Posterior cingulate gyrus (tissue), 11 donors: ENCODE results near the gene OR51L1.
"Not testable (repeated sequence)": the region's sequence is repeated elsewhere in the genome, so short reads cannot be mapped to it uniquely, and the experiment has no call there.

Source experiments
- DNase-seq, 10 donors: peaks; one replicate each; pipeline versions ENCODE4 v3.0.0 to v3.0.0-alpha.2; 2020 to 2021; ENCODE audit warnings: mixed read lengths in 3 of 10
- intact Hi-C: fragments of 100-400 bp; cut with DNase I; formaldehyde crosslinking; loops from one replicate; pipeline ENCODE4 v1.15.1; 2023

The OR51L1 gene, protein sequence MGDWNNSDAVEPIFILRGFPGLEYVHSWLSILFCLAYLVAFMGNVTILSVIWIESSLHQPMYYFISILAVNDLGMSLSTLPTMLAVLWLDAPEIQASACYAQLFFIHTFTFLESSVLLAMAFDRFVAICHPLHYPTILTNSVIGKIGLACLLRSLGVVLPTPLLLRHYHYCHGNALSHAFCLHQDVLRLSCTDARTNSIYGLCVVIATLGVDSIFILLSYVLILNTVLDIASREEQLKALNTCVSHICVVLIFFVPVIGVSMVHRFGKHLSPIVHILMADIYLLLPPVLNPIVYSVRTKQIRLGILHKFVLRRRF

DNA sequence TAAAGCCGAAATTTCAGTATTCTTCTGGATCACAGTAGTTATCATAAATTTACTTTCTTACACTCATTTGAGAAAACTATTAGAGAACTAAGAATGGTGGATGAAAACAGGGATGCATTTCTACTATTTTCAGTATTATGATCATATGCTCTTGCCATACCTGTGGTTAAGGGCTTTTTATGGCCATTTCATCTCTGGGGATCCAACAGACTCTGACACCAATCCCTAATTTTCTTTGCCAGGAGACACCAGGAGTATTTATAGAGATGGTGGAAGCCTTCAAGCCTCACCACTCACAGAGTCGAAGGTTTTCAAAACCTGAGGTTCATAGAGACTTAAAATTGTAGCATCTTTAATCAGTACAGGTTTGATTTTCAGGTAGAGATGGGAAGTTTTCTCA lies at the start of gene OR51L1:
TSS of gene OR51L1 (plus strand) at position 301 of the 400 bp plus-strand sequence. CDS start 4,132 bp downstream, outside the sequence.
- no peak for DNase-seq
- intact Hi-C loops = no loop called here

- no peak for DNase-seq
- intact Hi-C loops = no loop called here
Measured at GRCh38 chr11:4947505-4947904, 47.1 kb upstream of the OR51L1 start, which contains the start of gene OR51A4. OR51A4 (minus strand) TSS chr11:4947605; CDS start chr11:4947100, 505 bp downstream.

GRCh38 chr11:4955613-4956012 lies 39.0 kb upstream of the OR51L1 start, which contains the start of gene OR51A2:
OR51A2 (minus strand) TSS chr11:4955713; CDS start chr11:4955713, 0 bp downstream.
- DNase-seq, intact Hi-C loops: not testable (repeated sequence)

DNA sequence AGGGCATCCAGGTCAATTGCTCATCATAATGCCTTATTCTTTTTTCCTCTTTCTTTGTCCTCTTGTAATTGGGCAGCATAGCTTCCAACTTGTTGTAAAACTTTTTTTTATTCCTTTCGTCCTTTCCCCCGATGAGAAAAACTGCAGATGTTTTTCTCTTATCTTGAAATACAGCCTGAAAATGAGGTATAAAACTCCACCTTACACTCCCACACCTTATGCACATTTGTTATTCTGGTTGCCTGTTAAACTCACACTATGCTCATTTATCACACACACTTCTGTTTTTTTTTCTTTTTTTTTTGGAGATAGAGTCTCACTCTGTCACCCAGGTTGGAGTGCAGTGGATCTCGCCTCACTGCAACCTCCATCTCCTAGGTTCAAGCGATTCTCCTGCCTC lies 37.3 kb upstream of the OR51L1 start:
- no peak for DNase-seq
- intact Hi-C loops = no loop called here

DNA sequence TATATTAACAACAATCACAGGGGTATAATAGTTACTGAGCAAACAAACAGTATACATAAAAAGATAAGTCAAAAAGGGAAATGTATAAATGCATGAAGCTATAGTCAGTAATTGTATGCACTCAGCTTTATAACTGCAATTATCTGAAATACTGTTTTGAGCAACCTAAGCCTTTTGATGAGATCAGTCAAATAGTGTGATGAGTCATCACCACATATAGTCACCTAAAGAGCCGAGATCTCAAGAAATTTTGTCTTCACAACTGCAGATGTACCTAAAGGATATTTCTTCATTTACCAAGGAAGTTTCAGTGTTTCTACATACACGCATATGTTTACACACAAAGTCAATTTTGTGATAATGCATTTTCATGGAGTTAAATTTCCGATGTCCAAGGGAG lies 33.8 kb upstream of the OR51L1 start:
- intact Hi-C loops = no loop called here
- no peak for DNase-seq

- no peak for DNase-seq
- intact Hi-C loops = no loop called here
Measured at GRCh38 chr11:4962816-4963215, 31.8 kb upstream of the OR51L1 start.

- intact Hi-C loops = no loop called here
Measured at GRCh38 chr11:4975436-4975835, 19.2 kb upstream of the OR51L1 start.

GRCh38 chr11:4979036-4979435 lies 15.6 kb upstream of the OR51L1 start:
- intact Hi-C loops = no loop called here
- DNase-seq = no peak

More at GRCh38 chr11:4975436-4975835, 19.2 kb upstream of the OR51L1 start:
- no peak for DNase-seq

DNA sequence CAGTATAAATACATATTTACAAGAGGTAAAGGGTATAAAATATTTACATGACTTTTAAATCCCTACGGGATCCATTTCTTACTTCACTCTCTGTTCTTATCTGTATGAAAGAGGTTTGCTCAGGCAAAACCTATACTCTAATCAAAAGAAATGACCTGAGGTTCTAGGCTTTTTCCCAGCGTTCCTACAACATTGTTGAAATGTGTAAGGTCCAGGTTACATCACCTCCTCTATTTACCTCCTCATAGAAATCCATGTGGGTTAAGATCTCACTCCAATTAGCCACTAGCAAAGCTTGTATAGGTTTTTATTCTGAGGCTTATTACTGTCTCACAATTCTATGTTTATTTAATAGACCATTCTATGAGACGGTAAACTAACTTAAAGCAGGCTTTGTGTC lies 12.0 kb upstream of the OR51L1 start:
- DNase-seq = no peak
- intact Hi-C loops = no loop called here

GRCh38 chr11:4983841-4984240 lies 10.8 kb upstream of the OR51L1 start:
- no peak for DNase-seq
- intact Hi-C loops = no loop called here

DNA sequence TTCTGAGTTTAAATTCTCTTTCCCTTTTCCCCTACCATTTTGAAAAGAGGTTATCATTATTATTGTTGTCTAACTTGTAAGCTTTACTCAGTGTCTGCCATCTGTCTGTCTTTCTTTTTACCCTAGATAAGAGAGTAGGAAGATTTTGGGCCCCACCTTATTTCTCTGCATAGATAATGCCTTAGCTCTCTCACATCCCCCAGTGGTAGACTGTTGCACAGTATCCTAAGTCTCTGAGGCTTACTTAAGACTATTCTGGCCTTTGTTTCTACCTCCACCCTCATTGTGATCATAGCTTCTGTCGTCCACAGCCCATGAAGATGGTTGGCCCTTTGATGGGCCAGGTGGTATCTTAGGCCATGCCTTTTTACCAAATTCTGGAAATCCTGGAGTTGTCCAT lies 3.6 kb upstream of the OR51L1 start:
- no peak for DNase-seq
- intact Hi-C loops = no loop called here

DNA sequence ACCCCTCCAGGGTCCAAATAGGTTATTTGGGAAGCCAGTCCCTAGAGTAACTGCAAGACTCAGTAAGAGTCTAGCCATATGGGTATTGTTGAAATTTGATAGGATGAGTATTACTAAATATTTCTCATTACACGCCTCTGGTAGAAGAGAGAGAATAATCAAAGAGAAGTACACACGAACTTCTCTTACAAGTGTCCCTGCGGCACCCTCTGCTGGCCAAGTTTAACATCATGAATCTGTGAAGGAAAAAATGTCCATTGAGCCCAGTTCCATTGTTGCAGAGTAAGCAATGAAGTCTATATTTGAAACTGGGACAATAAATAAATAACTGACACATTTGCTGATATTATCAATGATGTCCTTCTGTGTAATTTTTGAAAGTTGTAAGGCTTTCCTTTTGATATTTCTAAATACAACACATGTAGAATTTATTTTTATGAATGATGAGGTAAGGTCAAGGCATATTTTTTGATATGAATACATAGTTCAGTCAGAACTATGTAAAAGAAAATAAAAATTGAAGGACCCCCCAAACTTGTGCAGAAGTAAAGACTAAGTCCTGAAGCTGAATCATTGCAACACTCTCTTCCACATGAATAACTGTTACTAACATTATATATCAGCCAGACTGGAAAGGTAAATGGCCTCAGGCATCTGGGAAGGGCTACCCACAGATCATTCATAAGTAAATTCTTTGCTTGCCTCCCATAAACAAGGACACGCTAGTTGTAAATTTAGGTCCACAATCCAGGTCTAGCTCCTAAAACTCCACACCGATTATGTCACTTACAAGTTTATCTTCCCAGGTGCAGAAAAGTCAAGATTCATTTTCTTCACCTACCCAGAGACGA lies 10.0 kb downstream of the OR51L1 start:
- DNase-seq = peak in 9 of 10 donors; percentile 14 to 87 (median 58)
- intact Hi-C loops = loop anchor here (2.0 to 5.0 kb wide), 2 partner anchors 367 to 818 kb away; partner anchors contain the start of gene OR51D1

DNA sequence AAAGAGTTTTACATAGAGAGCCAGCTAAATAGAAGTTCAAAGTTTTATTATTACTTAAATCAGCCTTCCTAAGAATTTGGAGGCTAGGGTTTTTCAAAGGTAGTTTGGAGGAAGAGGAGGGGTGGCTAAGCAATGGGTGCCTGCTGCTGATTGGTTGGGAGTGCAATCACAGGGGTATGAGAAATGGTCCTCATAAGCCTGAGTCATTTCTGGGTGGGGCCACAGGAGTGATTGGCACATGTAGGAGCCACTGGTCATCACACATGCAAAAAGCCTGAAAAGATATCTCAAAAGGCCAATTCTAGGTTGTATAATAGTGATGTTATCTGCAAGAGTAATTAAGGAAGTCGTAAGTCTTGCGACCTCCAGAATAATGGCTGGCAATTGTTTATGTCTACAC lies 12.9 kb downstream of the OR51L1 start:
- intact Hi-C loops = no loop called here
- DNase-seq = no peak

DNA sequence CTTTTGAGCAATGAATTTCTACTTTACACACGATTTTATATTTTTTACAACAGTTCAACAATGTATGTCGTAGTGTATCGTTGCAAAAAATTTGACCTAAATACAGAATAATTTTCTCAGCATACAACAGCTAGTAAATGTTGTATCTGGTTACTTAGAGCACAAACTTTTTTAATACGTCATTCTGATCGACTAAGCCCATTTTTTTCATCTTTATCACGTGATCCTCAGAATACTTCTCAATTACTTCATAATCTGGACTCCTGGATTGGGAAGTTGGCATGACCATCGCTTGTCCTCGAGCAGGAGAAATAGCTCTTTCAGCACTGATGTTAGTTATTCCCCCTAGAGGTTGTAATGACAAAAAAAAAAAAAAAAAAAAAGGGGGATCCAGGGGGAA lies 16.6 kb downstream of the OR51L1 start:
- intact Hi-C loops = no loop called here
- DNase-seq = no peak

- intact Hi-C loops = no loop called here
Measured at GRCh38 chr11:5013012-5013411, 18.4 kb downstream of the OR51L1 start.

GRCh38 chr11:5021996-5022395 lies 27.3 kb downstream of the OR51L1 start:
- no peak for DNase-seq
- intact Hi-C loops = no loop called here

More at GRCh38 chr11:5013012-5013411, 18.4 kb downstream of the OR51L1 start:
- no peak for DNase-seq

- DNase-seq = no peak
- intact Hi-C loops = no loop called here
Measured at GRCh38 chr11:5036669-5037068, 42.0 kb downstream of the OR51L1 start.

- intact Hi-C loops = no loop called here
- DNase-seq = no peak
Measured at GRCh38 chr11:5037926-5038325, 43.3 kb downstream of the OR51L1 start.

- DNase-seq = no peak
- intact Hi-C loops = no loop called here
Measured at GRCh38 chr11:5038341-5038740, 43.7 kb downstream of the OR51L1 start.

DNA sequence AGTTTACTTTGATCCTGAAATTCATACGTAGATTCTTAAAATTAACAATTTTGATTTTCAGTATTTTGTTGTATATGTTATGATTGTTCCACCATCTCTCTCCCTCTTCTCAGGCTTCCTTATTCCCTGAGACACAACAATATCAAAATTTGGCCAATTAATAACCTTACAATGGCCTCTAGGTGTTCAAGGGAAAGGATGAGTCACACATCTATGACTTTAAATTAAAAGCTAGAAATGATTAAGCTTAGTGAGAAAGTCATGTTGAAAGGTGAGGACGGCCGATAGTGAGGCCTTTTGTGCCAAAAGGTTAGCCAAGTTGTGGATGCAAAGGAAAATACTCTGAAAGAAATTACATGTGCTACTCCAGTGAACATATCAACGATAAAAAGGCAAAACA lies 46.2 kb downstream of the OR51L1 start:
- no peak for DNase-seq
- intact Hi-C loops = no loop called here

DNA sequence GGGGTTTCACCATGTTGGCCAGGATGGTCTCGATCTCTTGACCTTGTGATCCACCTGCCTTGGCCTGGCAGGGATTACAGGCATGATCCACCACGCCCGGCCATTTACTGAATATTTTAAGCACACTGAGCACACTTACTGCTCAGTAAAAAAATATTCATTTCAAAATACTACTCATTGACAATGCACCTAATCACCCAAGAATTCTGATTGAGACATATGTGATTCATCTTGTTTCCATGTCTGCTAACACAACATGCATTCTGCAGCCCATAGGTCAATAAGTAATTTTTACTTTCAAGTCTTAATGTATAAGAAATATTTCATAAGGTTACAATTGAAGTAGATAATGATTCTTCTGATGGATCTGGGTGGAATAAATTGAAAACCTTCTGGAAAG lies 47.4 kb downstream of the OR51L1 start:
- no peak for DNase-seq
- intact Hi-C loops = no loop called here
